M059J (cell line): ENCODE measurements around the gene AQP12A. TPM values are rescaled to one million over a fixed set of nuclear protein-coding genes. Genes with fewer than 3 reads are reported as not detected.

Experiments
- DNase-seq: peaks from one replicate; pipeline ENCODE4 v3.0.0-alpha.2; 2012; ENCODE audit warnings: low read depth
- total RNA-seq: library from RNA; depleted of rRNA; stranded (reverse); fragments of >200 nt; shearing (Covaris generic); gene quantifications from 2 replicates; pipeline ENCODE4 v1.2.3, GENCODE V29; 2014; rRNA removed

Gene AQP12A
- total RNA-seq, 1 experiment from 2014 or later = not detected

DNA sequence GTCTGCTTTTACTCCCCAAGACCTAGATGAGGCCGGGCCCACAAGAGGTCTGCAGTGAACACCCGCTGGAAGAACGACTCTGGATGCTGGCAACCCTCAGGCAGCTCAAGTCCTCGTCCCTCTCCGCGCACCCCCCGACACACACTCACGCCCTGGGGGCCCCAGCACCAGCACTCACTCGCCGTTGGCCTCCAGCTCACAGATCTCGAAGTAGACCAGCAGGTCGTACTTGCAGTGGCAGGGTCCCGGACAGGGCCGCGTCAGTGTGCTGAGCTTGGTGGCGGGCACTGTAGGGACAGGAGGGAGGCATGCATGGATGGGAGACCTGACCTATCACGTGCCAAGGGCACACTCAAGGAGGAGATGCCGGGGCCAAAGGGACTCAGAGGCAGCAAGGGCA, 49.4 kb downstream of the AQP12A start:
- no peak for DNase-seq

DNA sequence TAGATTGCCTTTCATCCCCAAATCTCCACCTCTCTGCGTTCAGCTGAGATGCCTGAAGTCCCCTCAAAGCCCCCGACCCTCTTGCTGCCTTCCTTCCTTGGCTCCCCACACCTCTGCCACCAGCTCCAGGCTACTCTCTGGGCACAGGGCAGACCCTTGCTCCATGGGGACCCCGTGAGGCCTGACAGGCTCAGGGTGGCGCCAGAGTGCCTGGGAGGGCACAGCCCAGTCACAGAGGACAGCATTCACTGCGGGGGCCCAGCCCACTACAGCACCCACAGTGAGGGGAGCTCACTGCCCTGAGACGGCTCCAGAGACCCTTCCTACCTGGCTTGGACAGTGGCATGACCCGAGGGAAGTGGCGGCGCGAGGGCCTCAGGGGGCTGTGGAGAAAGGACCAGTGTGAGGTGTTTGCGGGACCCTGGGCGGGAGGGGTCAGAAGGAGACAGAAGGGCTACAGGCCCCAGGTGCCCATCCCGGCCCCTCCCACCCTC, 51.0 kb downstream of the AQP12A start:
- no peak for DNase-seq

- DNase-seq = no peak
These were observed 53.8 kb downstream of the AQP12A start for GRCh38 chr2:240745456-240745855.

GRCh38 chr2:240745962-240746361, 54.3 kb downstream of the AQP12A start:
- no peak for DNase-seq

DNA sequence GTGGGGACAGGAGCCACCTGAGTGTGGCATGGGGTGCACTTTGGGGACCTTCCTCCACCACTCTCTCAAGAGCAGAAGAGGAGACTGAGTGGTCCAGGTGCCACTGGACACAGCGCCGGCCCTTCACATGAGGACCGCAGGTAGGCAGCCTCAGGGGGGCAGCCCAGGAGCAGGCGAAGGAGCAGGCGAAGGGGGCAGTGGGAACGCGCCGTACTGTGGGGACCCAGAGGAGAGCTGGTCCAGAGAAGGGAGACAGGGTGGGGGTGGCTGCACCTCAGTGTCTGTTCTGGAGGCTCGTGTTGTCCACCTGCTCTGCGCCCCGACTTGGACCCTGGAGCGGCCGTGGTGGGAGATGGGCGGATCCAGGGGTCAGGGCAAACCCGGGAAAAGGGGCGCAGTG, 55.0 kb downstream of the AQP12A start:
- no peak for DNase-seq

DNA sequence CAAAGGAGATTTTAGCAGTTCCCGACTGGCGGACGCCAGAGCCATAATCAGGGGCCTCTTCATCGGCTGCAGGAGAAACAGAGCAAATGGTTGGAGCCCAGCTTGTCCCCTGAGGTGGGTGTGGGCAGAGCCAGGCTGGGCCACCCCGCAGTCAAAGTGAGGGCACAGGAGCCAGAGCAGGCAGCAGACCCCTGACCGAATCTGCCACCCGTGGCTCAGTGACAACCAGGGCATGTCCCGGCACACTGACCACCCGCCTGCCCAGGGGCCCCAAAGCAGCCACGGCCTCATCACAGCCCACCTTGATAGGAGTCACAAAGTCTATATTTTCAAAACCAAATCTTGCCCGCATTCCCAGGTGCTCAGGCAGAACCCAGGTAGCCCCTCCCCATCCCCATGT, 55.6 kb downstream of the AQP12A start:
- DNase-seq = no peak

Other genes starting within 250 kb of the AQP12A start
- gene ANKMY1, start 133.9 kb upstream of the AQP12A start, total RNA-seq = 7.1 and 10.8 TPM in 2 replicates
- 3.6 and 4.1 TPM in 2 replicates for gene DUSP28, start 131.5 kb upstream of the AQP12A start, total RNA-seq
- 4.5 and 18.1 TPM in 2 replicates for gene RNPEPL1, start 123.4 kb upstream of the AQP12A start, total RNA-seq
- gene CAPN10, start 105.1 kb upstream of the AQP12A start, total RNA-seq = 3.4 and 11.1 TPM in 2 replicates
- 0.17 TPM in 1 of 2 replicates, not detected in the other for gene GPR35, start 66.4 kb upstream of the AQP12A start, total RNA-seq
- not detected in 2 replicates for gene AQP12B, start 9.0 kb upstream of the AQP12A start, total RNA-seq
- not detected in 2 replicates for gene KIF1A, start 128.4 kb downstream of the AQP12A start, total RNA-seq
- gene AGXT, start 177.0 kb downstream of the AQP12A start, total RNA-seq = not detected in 2 replicates
- gene MAB21L4, start 204.3 kb downstream of the AQP12A start, total RNA-seq = not detected in 2 replicates
- gene CROCC2, start 214.5 kb downstream of the AQP12A start, total RNA-seq = not detected in 2 replicates